HG02973 (cell line): Measurements from ENCODE around the gene DBP.

Experiments used
- ATAC-seq: cut with Tn5 transposase; IDR thresholded peaks from one replicate; pipeline ENCODE4 v1.9.1; 2021; ENCODE audit warnings: moderate library complexity; ENCODE audit not compliant: unreplicated experiment

DBP gene

GRCh38 chr19:48613852-48614435 is 23.2 kb downstream of the DBP start:
- no peak for ATAC-seq

- no peak for ATAC-seq
Observed at GRCh38 chr19:48613024-48613851, 23.9 kb downstream of the DBP start.

- no peak for ATAC-seq
Observed at GRCh38 chr19:48611872-48612271, 25.3 kb downstream of the DBP start.

- ATAC-seq, result no peak
Observed at GRCh38 chr19:48609571-48610108, 27.5 kb downstream of the DBP start.

- no peak for ATAC-seq
Observed at GRCh38 chr19:48608798-48609263, 28.3 kb downstream of the DBP start.

- no peak for ATAC-seq
Observed at GRCh38 chr19:48607359-48607755, 29.8 kb downstream of the DBP start.

- no peak for ATAC-seq
Observed at GRCh38 chr19:48606463-48607358, 30.5 kb downstream of the DBP start, which contains the start of gene SPACA4. Gene SPACA4 (plus strand): TSS chr19:48606742. CDS start chr19:48606979, 237 bp downstream.

GRCh38 chr19:48603850-48604249 is 33.3 kb downstream of the DBP start:
- no peak for ATAC-seq

- no peak for ATAC-seq
Observed at GRCh38 chr19:48603449-48603848, 33.7 kb downstream of the DBP start.

GRCh38 chr19:48603001-48603400 is 34.2 kb downstream of the DBP start:
- ATAC-seq, result no peak

- no peak for ATAC-seq
Observed at GRCh38 chr19:48600679-48601417, 36.3 kb downstream of the DBP start.

GRCh38 chr19:48598996-48599700 is 38.0 kb downstream of the DBP start:
- ATAC-seq, result no peak

GRCh38 chr19:48596679-48597465 is 40.3 kb downstream of the DBP start:
- no peak for ATAC-seq

GRCh38 chr19:48596237-48596636 is 40.9 kb downstream of the DBP start:
- ATAC-seq, result no peak

- no peak for ATAC-seq
Observed at GRCh38 chr19:48595833-48596232, 41.3 kb downstream of the DBP start.

GRCh38 chr19:48595171-48595570 is 42.0 kb downstream of the DBP start:
- ATAC-seq, result no peak

- no peak for ATAC-seq
Observed at GRCh38 chr19:48591021-48591420, 46.2 kb downstream of the DBP start.

- ATAC-seq, result no peak
Observed at GRCh38 chr19:48588670-48589401, 48.3 kb downstream of the DBP start.
